ENCODE results near the gene TMEM191B.
"Not testable (repeated sequence)": the region's sequence is repeated elsewhere in the genome, so short reads cannot be mapped to it uniquely, and the experiment has no call there.

DNA sequence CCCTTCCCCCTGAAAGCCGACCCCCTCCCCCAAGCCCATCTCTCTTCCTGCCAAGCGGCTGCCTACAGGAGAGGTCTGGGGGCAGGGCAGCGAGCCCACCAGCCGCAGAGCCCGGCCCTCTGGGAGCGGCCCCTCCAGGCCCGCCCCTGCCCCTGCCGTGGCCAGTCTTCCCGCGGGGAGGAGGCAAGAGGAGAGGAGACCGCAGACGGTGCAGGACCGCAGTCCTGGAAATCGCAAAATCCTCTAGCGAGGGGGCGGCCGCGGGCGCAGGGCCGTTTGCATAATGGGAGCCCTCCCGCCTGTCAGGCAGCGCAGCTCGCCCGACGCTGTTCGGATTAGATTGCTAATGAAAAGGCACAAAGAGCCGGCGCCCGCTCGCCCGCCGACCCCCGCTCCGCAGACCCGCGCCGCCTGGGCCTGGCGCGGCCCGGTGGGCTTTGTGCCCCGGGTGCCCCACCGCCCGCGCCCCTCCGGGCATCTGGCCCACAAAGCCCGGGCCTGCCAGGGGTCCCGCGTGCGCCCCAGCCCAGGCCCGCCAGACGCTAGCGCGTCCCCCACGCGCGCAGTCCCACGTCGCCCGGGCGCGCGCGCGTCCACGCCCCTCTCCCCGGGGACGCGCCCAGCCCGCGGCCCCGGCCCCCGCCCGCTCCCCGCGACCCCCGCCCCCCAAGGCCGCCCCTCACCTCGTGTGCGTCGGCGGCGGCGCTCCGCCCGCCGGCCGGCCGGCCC is 49.7 kb downstream of the TMEM191B start:
- TF ChIP-seq EZH2 (IDR thresholded peaks at IDR 0.05; ENCODE audit: borderline replicate concordance); EZH2phosphoT487 (IDR thresholded peaks at IDR 0.05; ENCODE audit: low read depth, severe bottlenecking, unreplicated experiment): not testable (repeated sequence)
- TF ChIP-seq, protein P1, sequence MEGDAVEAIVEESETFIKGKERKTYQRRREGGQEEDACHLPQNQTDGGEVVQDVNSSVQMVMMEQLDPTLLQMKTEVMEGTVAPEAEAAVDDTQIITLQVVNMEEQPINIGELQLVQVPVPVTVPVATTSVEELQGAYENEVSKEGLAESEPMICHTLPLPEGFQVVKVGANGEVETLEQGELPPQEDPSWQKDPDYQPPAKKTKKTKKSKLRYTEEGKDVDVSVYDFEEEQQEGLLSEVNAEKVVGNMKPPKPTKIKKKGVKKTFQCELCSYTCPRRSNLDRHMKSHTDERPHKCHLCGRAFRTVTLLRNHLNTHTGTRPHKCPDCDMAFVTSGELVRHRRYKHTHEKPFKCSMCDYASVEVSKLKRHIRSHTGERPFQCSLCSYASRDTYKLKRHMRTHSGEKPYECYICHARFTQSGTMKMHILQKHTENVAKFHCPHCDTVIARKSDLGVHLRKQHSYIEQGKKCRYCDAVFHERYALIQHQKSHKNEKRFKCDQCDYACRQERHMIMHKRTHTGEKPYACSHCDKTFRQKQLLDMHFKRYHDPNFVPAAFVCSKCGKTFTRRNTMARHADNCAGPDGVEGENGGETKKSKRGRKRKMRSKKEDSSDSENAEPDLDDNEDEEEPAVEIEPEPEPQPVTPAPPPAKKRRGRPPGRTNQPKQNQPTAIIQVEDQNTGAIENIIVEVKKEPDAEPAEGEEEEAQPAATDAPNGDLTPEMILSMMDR (IDR thresholded peaks at IDR 0.05; ENCODE audit: poor library complexity), result not testable (repeated sequence)

Measured in hepatocyte (in vitro differentiated cells).